ENCODE data around the gene FNTB.
A peak's percentile ranks its signal among the peaks of the same experiment; 100 is the strongest.
"Not testable (repeated sequence)": the region's sequence is repeated elsewhere in the genome, so short reads cannot be mapped to it uniquely, and the experiment has no call there.

FNTB gene

GRCh38 chr14:65019944-65020566 is 33.4 kb downstream of the FNTB start:
- DNase-seq, result peak; percentile 71

- DNase-seq, result no peak
These were observed 38.3 kb downstream of the FNTB start for GRCh38 chr14:65024957-65025356.

GRCh38 chr14:65025818-65026217 is 39.1 kb downstream of the FNTB start:
- no peak for DNase-seq

GRCh38 chr14:65026526-65026925 is 39.8 kb downstream of the FNTB start:
- DNase-seq, result no peak

- no peak for DNase-seq
These were observed 40.6 kb downstream of the FNTB start for GRCh38 chr14:65027127-65027799.

GRCh38 chr14:65028937-65029336 is 42.2 kb downstream of the FNTB start:
- no peak for DNase-seq

GRCh38 chr14:65031321-65031720 is 44.6 kb downstream of the FNTB start:
- DNase-seq, result not testable (repeated sequence)

GRCh38 chr14:65032319-65032718 is 45.6 kb downstream of the FNTB start:
- DNase-seq, result no peak

GRCh38 chr14:65033181-65033580 is 46.5 kb downstream of the FNTB start:
- DNase-seq, result no peak

- DNase-seq, result no peak
These were observed 47.3 kb downstream of the FNTB start for GRCh38 chr14:65034021-65034420.

GRCh38 chr14:65035049-65035448 is 48.4 kb downstream of the FNTB start:
- peak; percentile 15 for DNase-seq

GRCh38 chr14:65038966-65039365 is 52.3 kb downstream of the FNTB start:
- DNase-seq, result no peak

GRCh38 chr14:65040666-65041433 is 54.2 kb downstream of the FNTB start:
- DNase-seq, result no peak

GRCh38 chr14:65041434-65041915 is 54.8 kb downstream of the FNTB start:
- no peak for DNase-seq

- DNase-seq, result no peak
These were observed 55.6 kb downstream of the FNTB start for GRCh38 chr14:65042296-65042695.

- DNase-seq, result no peak
These were observed 56.2 kb downstream of the FNTB start for GRCh38 chr14:65042731-65043372.

- no peak for DNase-seq
These were observed 57.3 kb downstream of the FNTB start for GRCh38 chr14:65043893-65044595.

- no peak for DNase-seq
These were observed 57.9 kb downstream of the FNTB start for GRCh38 chr14:65044596-65044959.

GRCh38 chr14:65045006-65045405 is 58.3 kb downstream of the FNTB start:
- DNase-seq, result no peak

- DNase-seq, result no peak
These were observed 59.0 kb downstream of the FNTB start for GRCh38 chr14:65045709-65046108.

GRCh38 chr14:65052832-65053231 is 66.1 kb downstream of the FNTB start:
- DNase-seq, result no peak

- DNase-seq, result no peak
These were observed 66.8 kb downstream of the FNTB start for GRCh38 chr14:65053466-65053865.
